HepG2 (cell line): ENCODE measurements around the gene EGFL8. TPM values are rescaled to one million over a fixed set of nuclear protein-coding genes. Genes with fewer than 3 reads are reported as not detected.

Experiments
- BHLHE40 ChIP-seq: IDR thresholded peaks from 2 replicates; pipeline ENCODE4 v1.6.1; 2011; ENCODE audit warnings: low read length, improper control_type of control experiment
- ELF4 ChIP-seq: sonication (generic); formaldehyde crosslinking; IDR thresholded peaks from 2 replicates; pipeline ENCODE4 v1.5.0; 2020; ENCODE audit warnings: missing genetic modification reagents, mild to moderate bottlenecking, moderate library complexity, borderline replicate concordance
- FOXA3 ChIP-seq: IDR thresholded peaks from 2 replicates; pipeline ENCODE4 v1.6.1; 2016; ENCODE audit warnings: missing genetic modification reagents, missing compliant biosample characterization
- HNRNPLL ChIP-seq: fragments of 200-400 bp; formaldehyde crosslinking; IDR thresholded peaks from 2 replicates; pipeline ENCODE4 v1.6.1; 2017; ENCODE audit warnings: mild to moderate bottlenecking, low read depth, low read length; ENCODE audit not compliant: poor library complexity, severe bottlenecking
- IKZF5 ChIP-seq: IDR thresholded peaks from 2 replicates; pipeline ENCODE4 v1.6.1; 2018; ENCODE audit warnings: missing genetic modification reagents, mild to moderate bottlenecking, missing compliant biosample characterization
- LRRFIP1 ChIP-seq: sonication (generic); formaldehyde crosslinking; conservative IDR thresholded peaks from 2 replicates; pipeline ENCODE4 v1.4.0; 2020; ENCODE audit warnings: missing genetic modification reagents
- MXI1 ChIP-seq: IDR thresholded peaks from 3 replicates; pipeline ENCODE4 v1.6.1; 2012; ENCODE audit warnings: low read depth, low read length, inconsistent platforms, borderline replicate concordance
- MYNN ChIP-seq: sonication (generic); formaldehyde crosslinking; IDR thresholded peaks from 2 replicates; pipeline ENCODE4 v1.4.0; 2020; ENCODE audit warnings: mild to moderate bottlenecking, low read depth, missing genetic modification reagents
- NONO ChIP-seq, 2 experiments: fragments of 450-650 bp in 1 of 2; sonication (generic) in 1 of 2; formaldehyde crosslinking in 1 of 2; IDR thresholded peaks in 1 of 2; conservative IDR thresholded peaks in 1 of 2; 2 replicates each; pipeline versions ENCODE4 v1.6.1 to v1.8.0; 2017 to 2022; ENCODE audit warnings: mild to moderate bottlenecking in 1 of 2, missing genetic modification reagents in 1 of 2, moderate library complexity in 1 of 2
- SMAD1 ChIP-seq: sonication (generic); formaldehyde crosslinking; IDR thresholded peaks from 2 replicates; pipeline ENCODE4 v1.4.0; 2020; ENCODE audit warnings: missing genetic modification reagents, low read depth, mild to moderate bottlenecking, borderline replicate concordance
- YEATS4 ChIP-seq: sonication (generic); formaldehyde crosslinking; IDR thresholded peaks from 2 replicates; pipeline ENCODE4 v1.4.0; 2020; ENCODE audit warnings: missing genetic modification reagents, borderline replicate concordance
- ZBTB33 ChIP-seq: sonication (generic); formaldehyde crosslinking; IDR thresholded peaks from 2 replicates; pipeline ENCODE4 v1.4.0; 2020; ENCODE audit warnings: missing genetic modification reagents
- ZNF121 ChIP-seq: sonication (generic); formaldehyde crosslinking; IDR thresholded peaks from 2 replicates; pipeline ENCODE4 v1.5.0; 2020; ENCODE audit warnings: mild to moderate bottlenecking, missing genetic modification reagents
- ZNF160 ChIP-seq: sonication (generic); formaldehyde crosslinking; IDR thresholded peaks from 2 replicates; pipeline ENCODE4 v1.8.0; 2022; ENCODE audit warnings: mild to moderate bottlenecking, inconsistent platforms, missing genetic modification reagents
- ZNF180 ChIP-seq: sonication (generic); formaldehyde crosslinking; IDR thresholded peaks from 2 replicates; pipeline ENCODE4 v1.4.0; 2020; ENCODE audit warnings: low read depth, missing genetic modification reagents, borderline replicate concordance
- ZNF253 ChIP-seq: sonication (generic); formaldehyde crosslinking; IDR thresholded peaks from 2 replicates; pipeline ENCODE4 v1.8.0; 2022; ENCODE audit warnings: mild to moderate bottlenecking, missing genetic modification reagents, borderline replicate concordance
- ZNF280D ChIP-seq: sonication (generic); formaldehyde crosslinking; IDR thresholded peaks from 2 replicates; pipeline ENCODE4 v1.5.1; 2020; ENCODE audit warnings: mild to moderate bottlenecking, missing genetic modification reagents
- ZNF615 ChIP-seq: sonication (generic); formaldehyde crosslinking; IDR thresholded peaks from 2 replicates; pipeline ENCODE4 v1.5.0; 2020; ENCODE audit warnings: mild to moderate bottlenecking, missing genetic modification reagents, borderline replicate concordance
- ZNF775 ChIP-seq: sonication (generic); formaldehyde crosslinking; IDR thresholded peaks from 2 replicates; pipeline ENCODE4 v1.4.0; 2020; ENCODE audit warnings: missing genetic modification reagents, mild to moderate bottlenecking, moderate library complexity, borderline replicate concordance
- polyA plus RNA-seq, 8 experiments: library from polyadenylated mRNA; depleted of rRNA in 3 of 8; stranded (reverse) in 7 of 8; unstranded in 1 of 8; fragments of >200 nt; fragmentation: Illumina TruSeq in 4 of 8; extraction: Trizol in 4 of 8; gene quantifications; 2 replicates each; pipeline versions ENCODE4 v1.2.1 to v1.2.3, GENCODE V29; 2011 to 2016; ENCODE audit warnings: low read depth in 4 of 8, missing spikeins in 1 of 8, mixed read lengths in 1 of 8; ENCODE audit not compliant: insufficient read depth in 1 of 8
- total RNA-seq, 5 experiments: library from RNA; depleted of rRNA; stranded (reverse); fragments of >200 nt; fragmentation: Illumina TruSeq; extraction: Trizol; gene quantifications; 2 replicates each; pipeline ENCODE4 v1.2.3, GENCODE V29; 2016; ENCODE audit warnings: low read depth in 1 of 5

Gene EGFL8
- total and polyA plus RNA-seq, 2 of the 13 experiments (the other 11 are each of a cell fraction or from before 2014, with no cell fraction given), result 10.0 to 11.5 TPM

- TF ChIP-seq LRRFIP1 (CRISPR knock-in tag) (no peak), IKZF5 (CRISPR knock-in tag) (peak; percentile 47; the same call in 1 of the 2 replicates), MXI1 (peak; percentile 57; the same call in 2 of the 3 replicates), FOXA3 (CRISPR knock-in tag) (no peak), ZNF775 (CRISPR knock-in tag) (no peak), ZNF180 (CRISPR knock-in tag) (peak; percentile 4; the same call in 1 of the 2 replicates), ZNF615 (CRISPR knock-in tag) (0 out of 2 replicates have a peak, but pooled peaks have one; percentile 29), ZBTB33 (0 out of 2 replicates have a peak, but pooled peaks have one; percentile 4), YEATS4 (CRISPR knock-in tag) (peak; percentile 70; the same call in 1 of the 2 replicates), ZNF160 (CRISPR knock-in tag) (0 out of 2 replicates have a peak, but pooled peaks have one; percentile 31), ELF4 (no peak), BHLHE40 (0 out of 2 replicates have a peak, but pooled peaks have one; percentile 36), ZNF280D (CRISPR knock-in tag) (peak; percentile 92), ZNF121 (CRISPR knock-in tag) (no peak), HNRNPLL (peak; percentile 81), SMAD1 (CRISPR knock-in tag) (0 out of 2 replicates have a peak, but pooled peaks have one; percentile 11), MYNN (CRISPR knock-in tag) (no peak), ZNF253 (CRISPR knock-in tag) (peak; percentile 89; the same call in 1 of the 2 replicates), NONO (IDR thresholded peaks at IDR 0.05) (no peak), NONO (CRISPR knock-in tag; conservative IDR thresholded peaks at IDR 0.05) (peak; percentile 93)
Measured at GRCh38 chr6:32195902-32196681, 31.7 kb downstream of the EGFL8 start (continued).
